HG03097 (cell line): ENCODE data around the gene HSDL2.

Experiments
- ATAC-seq: cut with Tn5 transposase; IDR thresholded peaks from one replicate; pipeline ENCODE4 v1.9.1; 2021; ENCODE audit not compliant: unreplicated experiment, low FRiP score

HSDL2 gene

DNA sequence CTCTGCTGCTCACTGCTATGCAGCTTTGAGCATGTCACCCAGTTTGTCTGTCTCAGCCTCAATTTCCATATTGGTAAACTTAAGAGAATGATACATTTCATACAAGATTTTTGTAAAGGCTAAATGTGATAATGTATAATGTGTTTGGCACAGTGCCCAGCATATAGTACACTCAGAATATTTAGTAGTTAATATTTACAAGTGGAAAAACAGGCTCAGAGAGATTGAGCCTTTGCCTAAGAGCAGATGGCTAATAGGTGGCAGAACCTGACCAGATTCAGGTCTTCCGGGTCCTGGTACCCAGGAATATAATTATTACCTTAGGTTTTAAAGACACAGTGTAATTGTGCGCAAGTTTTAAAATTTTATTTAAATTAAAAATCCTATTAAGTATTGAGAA, 59.9 kb downstream of the HSDL2 start:
- ATAC-seq, result no peak

DNA sequence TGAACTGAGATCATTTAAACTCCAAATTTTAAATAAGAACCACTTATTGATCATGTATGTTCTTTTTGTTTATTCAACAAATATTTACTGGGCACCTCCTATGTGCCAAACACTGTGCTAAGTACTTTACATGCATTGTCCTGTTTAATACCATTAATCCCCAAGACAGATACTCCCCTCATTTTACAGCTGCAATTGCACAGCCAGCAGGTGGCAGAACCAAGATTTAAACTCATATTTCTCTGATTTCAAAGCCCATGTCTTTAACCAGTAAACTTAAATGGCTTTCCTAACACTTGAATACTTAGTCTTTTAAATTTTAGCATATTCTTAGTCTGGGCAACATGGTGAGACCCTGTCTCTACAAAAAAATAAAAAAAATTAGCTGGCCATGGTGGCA, 63.3 kb downstream of the HSDL2 start:
- ATAC-seq, result no peak

DNA sequence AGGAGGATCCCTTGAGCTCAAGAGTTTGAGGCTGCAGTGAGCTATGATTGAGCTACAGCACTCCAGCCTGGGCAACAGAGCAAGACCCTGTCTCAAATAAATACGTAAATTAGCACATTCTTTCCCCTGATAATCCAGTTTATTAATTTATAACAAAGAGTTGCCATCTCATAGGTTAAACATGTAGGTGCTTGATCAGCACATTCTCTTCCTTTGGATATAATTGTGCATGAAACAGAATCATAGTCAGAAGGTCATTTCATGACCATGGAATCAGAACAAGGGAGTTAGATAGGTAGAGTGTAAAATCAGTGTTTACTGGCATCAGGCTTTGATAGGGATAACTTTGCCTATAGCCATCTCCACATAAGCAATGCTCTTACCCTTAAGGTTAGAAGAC, 63.7 kb downstream of the HSDL2 start:
- no peak for ATAC-seq

GRCh38 chr9:112445196-112445595, 65.3 kb downstream of the HSDL2 start:
- ATAC-seq, result no peak

DNA sequence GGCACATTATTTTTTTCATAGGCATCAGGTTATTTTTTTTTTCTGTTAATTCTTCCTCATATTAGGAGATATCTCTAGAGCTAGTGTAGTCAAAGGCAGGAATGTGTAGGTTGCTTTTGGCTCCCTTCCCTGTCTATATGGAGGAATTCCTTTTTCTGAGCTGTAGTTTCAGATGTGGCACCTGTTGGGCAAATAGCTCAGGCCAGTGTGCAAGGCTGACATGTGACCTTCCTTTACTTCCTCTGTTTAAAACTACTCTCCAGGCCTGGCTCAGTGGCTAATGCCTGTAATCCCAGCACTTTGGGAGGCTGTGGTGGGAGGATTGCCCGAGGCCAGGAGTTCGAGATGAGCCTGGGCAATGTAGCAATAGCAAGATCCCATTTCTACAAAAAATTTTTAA, 66.2 kb downstream of the HSDL2 start:
- no peak for ATAC-seq

DNA sequence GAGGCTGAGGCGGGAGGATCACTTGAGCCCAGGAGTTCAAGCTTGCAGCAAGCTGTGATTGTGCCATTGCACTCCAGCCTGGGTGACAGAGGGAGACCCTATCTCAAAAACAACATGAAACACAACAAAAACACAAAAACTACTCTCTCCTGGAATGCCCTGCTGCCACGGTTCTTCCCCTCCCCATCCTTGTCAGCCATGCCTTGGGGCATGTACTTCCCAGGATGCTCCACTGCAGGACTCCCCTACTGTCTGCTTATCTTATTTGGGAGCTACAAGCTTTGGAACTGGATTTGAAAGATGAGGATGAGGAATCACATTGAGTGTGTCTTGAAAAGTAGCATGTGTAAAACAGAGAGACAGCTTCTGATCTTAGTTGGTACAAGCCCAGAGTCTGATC, 66.6 kb downstream of the HSDL2 start:
- ATAC-seq, result no peak

- ATAC-seq, result no peak
Measured at GRCh38 chr9:112447283-112447761, 67.4 kb downstream of the HSDL2 start.

DNA sequence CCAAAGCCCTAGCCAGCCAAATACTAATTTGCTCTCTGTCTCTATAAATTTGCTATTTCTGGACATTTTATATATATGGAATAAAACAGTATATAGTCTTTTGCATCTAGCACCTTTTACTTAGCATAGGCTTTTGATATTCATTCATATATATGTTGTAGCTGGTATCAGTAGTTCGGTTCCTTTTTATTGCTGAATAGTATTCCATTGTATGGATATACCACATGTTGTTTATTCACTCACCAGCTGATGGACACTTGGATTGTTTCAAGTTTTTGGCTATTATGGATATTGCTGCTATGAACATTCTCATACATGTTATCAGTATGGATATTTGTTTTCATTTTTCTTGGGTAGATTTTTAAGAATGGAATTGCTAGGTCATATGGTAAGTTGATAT, 82.9 kb downstream of the HSDL2 start:
- no peak for ATAC-seq

DNA sequence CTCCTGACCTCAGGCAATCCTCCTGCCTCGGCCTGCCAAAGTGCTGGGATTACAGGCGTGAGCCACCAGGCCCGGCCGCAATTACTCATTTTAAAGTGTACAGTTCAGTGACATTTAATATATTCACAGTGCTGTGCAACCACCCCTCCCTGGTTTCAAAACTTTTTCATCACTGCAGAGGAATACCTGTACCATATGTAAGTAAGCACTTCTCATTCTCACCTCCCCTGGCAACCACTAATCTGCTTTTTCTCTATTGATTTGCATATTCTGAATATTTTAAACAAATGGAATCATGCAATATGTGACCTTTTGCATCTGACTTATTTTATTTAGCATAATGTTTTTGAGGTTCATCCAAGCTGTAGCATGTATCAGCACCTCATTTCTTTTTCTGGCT, 85.4 kb downstream of the HSDL2 start:
- no peak for ATAC-seq

DNA sequence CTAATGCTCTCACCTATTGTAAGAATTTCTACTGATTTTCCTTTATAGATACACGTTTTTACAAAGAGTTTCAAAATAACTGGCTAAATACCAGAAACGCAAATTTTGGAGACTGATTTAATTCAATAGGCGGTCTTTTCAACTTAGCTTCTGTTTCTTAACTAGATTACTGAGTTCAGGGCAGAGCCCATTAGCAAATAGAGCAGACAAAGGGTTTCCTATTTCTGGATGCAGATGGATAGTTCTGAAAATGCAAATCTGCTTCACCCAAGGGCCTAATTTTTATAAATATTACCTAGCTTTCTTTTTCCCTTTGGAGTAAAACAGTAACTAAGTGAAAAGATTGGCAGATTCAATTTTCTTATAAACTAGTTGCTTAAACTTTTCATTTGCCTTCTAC, 93.1 kb downstream of the HSDL2 start:
- ATAC-seq, result no peak

DNA sequence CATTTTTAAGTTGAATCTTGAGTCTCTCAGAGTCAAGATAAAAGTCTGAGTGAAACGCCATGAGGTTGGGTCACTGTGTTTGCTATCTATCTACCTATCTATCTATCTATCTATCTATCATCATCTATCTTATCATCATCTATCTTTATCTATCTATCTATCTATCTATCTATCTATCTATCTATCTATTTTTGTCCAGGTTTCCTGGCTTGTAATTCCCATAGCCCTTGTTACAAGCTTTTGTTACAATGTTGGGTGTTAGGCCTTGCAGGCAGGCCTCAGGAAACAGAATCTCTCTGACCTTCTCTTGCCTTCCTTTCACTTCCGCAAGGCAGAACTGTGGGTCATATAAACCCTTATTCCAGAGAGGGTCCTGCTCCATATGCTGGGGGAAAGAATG, 94.1 kb downstream of the HSDL2 start:
- ATAC-seq, result no peak

DNA sequence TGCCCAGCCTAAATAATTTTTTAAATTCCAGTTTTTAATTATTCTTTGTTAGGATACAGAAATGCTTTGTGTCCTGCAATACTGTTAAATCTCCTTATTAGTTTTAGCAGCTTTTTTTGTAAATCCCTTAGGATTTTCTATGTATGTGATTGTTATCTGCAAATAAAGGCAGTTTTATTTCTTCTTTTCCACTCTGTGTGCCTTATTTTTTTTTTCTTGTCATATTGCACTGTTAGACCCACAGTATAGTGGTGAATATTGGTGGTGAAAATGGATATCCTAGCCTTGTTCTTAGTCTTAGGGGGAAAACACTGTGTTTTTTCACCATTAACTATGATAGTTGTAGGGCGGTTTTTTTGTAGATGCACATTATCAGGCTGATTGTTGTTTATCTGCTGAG, 95.4 kb downstream of the HSDL2 start:
- no peak for ATAC-seq

DNA sequence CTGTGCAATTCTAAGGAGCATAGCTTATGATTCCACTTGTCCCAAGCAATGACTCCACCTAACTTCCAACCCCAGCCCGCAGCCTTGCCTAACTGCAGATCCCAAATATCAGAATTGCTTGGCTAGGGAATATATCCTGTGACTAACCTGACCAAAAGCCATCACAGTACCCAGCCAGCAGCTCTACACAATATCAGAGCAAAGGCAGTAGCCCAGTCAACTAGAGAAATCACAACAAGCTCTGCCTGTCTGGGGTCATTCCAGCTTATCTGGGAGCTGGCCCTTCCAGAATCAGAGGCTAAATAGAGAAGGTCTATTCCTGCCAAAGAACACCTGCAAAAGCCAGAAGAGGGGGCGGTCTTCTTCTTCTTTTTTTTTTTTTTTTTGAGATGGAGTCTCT, 97.4 kb downstream of the HSDL2 start:
- ATAC-seq, result no peak

DNA sequence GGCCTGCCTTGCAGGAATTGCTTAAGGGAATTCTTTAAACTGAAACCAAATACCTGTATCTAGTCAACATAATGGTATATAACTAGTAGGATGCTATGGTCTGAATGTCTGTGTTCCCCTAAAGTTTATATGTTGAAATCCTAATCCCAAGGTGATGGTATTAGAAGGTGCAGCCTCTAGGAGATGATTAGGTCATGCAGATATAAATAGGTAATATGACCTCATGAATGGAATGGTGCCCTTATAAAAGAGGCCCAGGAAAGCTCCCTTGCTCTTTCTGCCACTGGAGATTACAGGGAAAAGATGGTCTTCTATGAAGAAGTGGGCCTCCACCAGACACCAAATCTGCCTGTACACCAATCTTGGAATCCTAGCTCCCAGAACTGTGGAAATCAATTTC, 99.3 kb downstream of the HSDL2 start:
- ATAC-seq, result no peak

- ATAC-seq, result no peak
Measured at GRCh38 chr9:112484607-112485006, 104.7 kb downstream of the HSDL2 start.

DNA sequence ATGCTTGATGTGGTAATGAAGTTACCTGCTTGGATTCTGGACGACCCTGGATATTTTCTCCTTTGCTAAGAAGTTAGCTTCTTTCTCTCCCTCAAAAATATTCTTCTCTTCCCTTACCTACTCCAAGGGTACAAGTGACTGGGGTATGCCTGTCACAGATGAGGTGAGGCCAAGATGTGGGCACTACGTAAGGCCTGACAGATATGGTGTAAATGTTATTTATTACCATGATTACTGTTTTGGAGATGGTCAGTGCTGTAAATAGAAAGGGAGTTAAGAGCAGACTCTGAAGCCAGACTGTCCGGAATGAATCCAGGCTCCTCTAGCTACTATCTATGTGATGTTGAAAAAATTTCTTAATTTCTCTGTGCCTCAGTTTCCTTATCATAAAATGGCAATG, 105.7 kb downstream of the HSDL2 start:
- ATAC-seq, result no peak

DNA sequence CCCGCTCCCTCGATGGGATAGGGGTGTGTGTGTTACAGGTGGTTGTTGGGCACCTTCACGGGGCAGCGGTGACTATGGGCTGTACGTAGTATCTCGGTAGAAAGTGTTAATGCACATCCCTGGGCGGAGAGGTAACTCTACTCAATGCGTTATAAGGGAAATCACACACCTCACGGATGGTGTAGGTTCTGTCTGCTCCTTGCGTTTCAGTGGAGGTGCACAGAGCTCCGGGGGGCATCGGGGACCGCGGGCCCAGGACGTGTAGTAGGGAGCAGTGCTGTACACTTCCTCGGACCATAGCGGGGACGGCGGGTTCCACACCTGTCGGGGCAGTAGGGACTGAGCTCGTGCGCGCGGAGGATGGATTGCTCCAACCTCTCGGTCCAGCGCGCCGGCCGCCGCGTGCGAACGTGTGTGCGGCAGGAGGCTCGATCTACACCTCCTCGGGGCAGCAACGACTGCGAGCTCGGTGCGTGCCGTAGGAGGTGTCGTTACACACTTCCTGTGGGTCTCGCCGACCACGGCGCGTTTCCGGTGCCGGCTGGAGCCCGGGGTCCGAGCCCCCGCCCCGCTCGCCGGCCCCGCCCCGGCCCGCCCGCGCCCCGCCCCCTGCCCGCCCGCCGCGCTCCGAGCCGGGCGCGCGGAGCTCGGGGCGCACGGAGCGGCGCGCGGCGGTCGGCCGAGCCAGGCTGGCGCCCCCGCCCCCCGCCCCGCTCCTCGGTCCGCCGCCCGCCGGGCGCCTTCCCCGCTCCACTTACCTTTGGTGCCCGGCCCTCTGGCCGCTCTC, 106.5 kb downstream of the HSDL2 start, which contains the start of gene KIAA1958:
TSS of gene KIAA1958 (plus strand) at position 607 of the 787 bp plus-strand sequence. CDS start 87,254 bp downstream, outside the sequence.
- peak; percentile 83 for ATAC-seq

DNA sequence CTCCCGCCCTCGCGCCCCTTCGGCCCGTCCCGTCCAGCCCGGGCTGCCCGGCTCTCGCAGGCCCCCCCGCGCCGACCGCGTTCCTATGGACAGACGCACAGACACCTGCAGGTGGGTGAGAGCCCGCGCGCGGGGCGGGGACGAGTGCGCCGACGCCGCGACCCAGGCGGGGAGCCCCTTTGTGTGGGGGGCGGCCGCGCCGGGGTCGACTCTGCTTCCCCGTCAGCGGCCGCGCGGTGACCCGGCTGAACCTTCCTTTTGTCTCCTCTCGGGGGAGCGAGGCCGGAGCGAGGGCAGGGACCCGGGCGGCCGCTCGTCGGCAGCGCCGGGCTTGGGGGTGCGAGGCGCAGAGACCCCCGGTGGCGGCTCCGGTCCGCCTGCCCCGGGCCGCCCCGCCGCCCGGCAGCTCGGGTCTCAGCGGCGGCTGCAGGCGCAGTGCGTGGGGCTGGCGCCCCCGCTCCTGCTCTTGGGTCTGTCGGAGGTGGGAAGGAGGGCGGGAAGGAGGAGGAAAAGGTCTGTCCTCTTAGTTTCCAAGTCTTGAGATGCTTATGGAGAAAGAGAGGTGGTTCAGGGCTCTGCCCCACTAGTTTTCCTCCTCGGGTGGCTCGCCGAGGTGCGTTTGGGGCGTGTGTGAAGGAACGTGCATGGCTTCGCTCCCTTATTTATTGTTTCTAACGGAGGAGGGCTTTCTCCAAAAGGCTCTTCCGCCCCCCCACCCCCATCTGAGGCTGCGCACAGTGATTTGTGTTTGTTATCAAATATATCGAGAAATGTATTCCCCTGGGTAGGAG, 107.3 kb downstream of the HSDL2 start:
- ATAC-seq, result peak; percentile 41

- no peak for ATAC-seq
Measured at GRCh38 chr9:112487799-112488340, 108.0 kb downstream of the HSDL2 start.

DNA sequence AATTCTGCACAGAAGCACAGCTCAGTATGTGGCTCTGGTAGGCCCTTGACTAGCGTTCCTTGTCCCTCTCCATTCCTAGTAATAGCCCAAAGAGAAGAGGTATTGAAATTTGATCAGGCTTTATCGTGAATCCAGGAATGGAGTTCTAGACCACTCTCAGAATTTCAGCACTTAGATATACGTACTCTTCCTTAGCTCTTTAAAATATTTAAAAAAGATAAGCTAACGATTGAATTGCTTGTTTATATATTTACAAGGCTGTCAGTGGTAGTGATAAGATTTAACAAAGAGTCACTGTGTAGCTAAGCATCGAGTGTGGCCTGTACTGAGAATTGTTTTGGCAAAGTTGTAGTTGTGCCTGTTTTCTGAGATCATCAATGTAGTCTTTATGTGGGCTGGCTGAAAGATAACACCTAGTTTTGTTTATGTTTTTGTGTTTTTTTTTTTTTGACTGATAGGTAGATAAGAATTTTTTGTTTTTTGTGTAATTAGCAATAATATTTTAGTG, 109.2 kb downstream of the HSDL2 start:
- ATAC-seq, result no peak
